HG03460 (cell line): ENCODE results near the gene DMWD.
A peak's percentile ranks its signal among the peaks of the same experiment; 100 is the strongest.
"Not testable (repeated sequence)": the region's sequence is repeated elsewhere in the genome, so short reads cannot be mapped to it uniquely, and the experiment has no call there.

Experiments used
- ATAC-seq: cut with Tn5 transposase; IDR thresholded peaks from one replicate; pipeline ENCODE4 v1.9.1; 2021; ENCODE audit not compliant: unreplicated experiment

The DMWD gene

DNA sequence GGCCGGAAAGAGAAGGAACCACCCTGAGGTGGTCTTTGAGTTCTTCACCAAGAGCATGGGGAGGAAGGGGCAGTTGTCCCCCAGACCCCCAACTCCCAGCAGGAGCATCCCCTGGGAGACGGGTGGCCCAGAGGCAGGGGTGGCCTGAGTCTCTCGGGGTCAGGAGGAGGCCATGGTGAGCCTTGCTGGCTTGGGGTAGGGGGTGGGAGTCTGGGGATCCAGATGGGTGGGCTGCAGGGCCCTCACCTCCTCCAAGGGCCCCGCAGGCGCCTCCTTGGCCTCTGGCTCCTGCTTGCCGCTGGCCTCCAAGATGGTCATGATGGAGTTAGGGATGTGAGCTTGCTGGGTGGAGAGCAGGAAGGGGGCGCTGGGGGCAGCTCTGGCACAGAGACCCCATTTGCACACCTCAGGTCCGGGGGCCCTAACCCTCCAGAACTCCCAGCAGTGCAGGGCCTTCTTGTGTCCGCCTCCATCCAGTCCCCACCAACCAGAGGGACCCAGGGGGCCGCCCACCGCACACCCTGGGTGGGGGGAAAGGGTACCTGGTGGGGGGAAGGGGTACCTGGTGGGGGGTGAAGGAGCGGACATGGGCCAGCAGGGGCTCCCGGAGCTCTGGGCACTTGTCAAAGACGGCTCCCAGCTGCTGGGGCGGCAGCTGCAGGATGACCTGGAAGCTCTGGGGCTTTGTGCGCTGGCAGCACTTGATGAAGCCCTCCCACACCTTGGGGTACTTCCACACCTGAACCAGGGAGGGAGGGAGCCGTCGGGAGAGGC, 23.8 kb upstream of the DMWD start:
- ATAC-seq, result no peak

DNA sequence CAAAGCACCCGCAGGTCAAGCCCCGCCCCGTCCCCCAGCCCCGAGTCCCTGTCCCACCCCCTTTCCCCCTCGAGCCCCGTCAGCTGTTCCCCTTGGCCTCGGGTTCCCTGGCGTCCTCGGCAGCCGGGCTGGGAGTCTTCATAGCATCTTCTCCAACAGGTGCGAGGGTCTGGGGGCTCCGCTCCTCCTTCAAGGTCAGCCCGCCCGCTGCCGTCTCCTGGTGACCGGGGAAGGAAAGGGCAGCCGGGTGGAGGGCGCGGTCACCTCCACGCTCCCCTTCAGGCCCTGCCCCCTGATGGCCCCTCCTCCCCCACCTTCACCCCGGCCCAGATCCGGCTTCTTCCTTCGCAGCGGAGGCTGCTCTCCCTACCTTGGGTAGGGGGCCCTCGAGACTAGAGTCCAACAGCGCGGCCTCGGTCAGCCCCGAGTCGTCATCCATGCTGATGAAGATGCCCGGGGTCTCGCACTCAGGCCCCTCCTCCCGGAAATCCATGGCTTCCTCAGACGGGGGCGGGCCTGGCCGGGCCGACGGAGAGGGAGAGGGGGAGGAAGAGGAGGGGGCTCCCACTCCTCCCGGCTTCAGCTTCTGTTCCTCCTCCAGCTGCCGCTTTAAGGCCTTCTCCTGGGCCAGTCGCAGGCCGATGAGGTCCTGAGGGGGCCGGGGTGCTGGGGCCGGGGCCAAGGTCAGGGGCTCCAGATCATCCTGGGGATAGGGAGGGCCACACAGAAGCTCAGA, 23.0 kb upstream of the DMWD start:
- ATAC-seq, result no peak

DNA sequence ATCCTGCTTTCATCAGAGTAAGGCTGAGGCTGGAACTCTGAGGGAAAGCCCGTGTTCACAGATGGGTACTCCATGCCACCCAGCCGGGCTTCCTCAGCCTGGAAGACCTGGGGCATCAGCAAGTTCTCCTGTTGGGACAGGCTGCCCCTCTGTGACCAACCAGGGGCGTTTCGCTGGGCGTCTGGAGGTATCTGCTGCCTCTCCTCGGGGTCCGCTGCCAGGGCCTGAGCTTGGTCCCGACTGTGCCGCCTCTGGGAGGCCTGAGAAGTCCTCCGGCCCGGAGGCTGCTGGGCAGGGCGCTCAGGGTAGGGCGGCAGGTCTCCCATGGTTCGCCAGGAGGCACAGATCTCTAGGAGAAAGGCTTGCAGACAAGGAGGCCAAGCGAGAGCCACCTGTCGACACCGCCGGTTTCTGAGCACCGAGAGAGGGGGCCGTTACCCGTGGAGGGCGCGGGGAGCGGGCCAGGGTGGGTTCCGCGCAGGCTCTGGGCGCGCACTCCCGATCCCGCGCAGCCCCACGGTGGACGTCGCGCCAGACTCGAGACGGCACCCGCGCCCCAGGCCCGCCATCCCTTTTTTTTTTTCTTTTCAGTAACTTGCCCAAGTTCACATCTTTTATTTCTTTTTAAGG, 22.3 kb upstream of the DMWD start, which contains the start of gene RSPH6A:
Gene RSPH6A, minus strand, starts transcription at position 458 of the 630 bp plus-strand sequence. Its CDS starts 132 bp downstream, at position 326.
- ATAC-seq, result no peak

DNA sequence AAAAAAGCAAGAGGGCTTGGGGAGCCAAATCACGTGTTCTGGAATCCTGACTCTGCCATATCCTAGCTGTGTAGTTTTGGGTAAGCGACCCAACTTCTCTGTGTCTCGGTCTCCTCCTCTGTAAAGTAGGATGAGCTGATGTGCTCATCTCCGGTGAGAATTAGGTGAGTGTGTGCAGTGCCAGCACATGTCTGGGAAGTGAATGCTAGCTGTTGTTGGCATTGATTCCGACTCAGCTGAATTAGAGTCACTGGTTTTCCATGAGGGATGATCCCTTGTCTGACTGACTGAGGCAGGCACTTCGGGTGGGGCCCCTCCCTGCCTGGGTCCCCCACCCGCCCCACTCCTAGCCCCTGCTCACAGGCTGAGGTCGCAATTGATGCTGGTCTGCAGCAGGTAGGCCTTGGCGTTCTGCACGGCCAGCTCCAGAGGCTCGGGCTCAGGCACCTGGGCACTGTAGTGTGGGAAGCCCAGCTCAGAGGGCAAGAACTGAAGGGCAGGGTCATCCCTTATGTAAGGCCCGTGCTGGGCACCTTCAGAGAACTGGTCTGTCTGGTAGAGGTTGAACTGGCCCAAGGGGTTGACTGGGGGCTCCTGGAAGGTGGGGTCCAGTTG, 21.6 kb upstream of the DMWD start:
- ATAC-seq, result no peak

DNA sequence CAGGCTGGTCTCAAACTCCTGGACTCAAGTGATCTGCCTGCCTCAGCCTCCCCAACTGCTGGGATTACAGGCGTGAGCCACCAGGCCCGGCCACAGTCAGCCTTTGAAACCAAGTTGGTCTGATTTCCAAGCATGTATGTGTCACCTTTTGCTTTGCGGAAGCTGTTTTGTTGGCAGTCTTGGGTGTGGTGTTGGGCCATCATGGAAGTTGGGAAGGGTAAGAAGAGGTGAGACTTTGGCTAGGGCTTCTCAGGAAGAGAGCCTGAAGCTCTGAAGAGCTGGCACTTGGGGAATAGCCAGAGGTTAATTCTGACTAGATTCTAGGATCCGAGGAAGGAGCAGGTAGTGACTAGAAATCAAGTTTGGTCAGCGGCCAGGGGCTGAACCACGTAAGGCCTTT, 19.7 kb upstream of the DMWD start:
- no peak for ATAC-seq

DNA sequence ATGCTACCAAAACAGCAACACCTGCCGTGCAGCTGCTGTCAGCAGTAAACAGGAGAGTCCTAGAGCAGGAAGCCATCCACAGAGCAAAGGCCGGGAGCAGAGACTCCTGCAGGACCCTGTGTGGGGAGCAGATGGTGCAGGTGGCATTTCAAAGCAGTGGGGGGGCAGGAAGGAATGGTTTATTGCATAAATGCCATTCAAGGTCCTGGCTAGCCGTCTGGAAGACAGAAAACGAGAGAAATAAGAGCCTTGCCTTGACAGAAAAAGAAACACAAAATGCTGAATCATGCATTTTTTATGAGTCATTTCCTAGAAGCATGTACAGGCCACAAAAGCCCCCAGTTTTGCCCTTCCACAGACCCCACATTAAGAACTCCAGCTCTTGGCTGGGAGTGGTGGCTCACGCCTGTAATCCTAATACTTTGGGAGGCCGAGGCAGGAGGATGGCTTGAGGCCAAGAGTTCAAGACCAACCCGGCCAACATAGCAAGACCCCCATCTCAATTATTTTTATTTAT, 17.1 kb upstream of the DMWD start:
- no peak for ATAC-seq

DNA sequence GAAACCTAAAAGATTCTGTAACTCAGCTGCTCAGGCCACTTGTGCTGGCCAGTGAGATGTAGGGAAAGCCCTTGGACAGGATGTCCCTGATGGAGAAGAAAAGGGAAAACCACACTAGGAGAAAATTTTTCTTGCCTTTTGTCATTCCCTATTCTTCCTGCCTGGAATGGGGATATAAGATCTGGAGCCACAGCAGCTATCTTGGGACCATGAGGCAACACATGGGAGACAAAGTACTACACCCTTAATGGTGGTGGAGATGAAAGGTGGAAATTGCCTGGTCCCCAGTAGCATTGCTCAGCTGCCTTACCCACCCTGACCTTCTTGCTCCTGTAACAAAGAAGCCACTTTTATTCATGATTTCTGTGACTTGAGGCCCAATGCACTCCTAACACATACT, 13.1 kb upstream of the DMWD start:
- ATAC-seq, result no peak

DNA sequence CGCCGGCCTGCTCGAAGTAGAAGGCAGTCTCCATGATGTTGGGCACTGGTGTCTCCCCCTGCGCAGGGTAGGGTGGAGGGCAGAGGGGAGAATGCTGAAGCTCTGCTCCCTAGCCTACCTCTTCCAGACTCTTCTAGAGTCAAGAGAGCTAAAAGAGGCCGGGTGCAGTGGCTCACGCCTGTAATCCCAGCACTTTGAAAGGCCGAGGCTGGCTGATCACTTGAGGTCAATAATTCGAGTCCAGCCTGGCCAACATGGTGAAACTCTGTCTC, 12.2 kb upstream of the DMWD start:
- no peak for ATAC-seq

DNA sequence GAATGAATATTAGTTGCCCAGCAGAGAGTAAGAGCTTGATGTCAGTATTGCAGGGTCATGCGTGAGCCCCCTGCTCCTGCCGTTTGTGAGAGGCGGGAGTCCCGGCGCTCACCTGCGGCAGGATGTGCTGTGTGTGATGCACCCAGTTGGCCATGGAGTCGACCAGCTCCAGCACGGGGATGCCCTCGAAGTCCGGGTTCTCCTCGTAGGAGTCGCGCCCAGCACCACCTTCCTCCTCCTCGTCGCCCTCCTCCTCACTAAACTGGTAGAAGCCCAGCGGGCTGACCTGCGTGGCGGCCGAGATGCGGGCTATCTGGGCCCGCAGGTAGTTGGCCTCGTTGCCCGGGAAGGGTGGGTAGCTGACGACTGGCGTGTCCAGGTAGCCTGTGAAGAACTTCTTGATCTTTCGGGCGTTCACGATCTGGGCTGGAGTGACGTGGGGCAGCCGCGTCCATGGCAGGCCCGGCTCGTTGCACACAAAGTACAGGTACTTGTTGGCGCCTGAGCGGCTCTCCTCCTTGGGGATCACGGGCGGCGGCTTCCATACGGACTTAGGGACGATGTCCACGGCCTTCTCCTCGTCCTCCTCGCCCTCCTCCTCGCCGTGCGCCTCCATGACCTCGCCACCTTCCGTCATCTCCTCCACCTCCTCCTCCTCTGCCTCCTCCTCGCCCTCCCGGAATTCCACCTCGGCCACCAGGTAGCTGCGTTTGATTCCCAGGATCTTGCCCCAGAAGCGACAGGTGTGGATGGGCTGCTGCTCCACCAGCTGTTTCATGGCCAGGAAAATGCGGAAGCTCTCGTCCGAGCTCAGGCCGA, 11.7 kb upstream of the DMWD start:
- no peak for ATAC-seq

DNA sequence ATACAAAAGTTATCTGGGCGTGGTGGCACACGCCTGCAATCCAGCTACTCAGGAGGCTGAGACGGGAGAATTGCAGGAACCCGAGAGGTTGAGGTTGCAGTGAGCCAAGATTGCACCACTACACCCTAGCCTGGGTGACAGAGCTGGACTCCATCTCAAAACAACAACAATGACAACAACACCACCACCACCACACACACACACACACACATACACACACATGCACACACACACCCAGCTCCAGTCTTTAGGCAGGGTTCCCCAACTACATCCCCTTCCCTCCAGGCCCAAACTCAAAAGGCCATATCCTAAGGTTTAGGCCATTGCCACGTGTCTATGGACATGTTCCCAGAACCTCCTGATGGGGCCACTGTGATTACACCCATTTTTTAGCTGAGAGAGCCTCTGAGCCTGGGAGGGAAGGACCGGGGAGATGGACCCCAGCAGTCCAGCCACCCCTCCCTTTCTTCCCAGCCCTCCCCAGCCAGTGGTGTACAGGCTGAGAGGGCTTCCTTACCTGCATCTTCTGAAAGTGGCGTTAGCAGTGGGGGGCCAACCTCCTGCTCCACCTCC, 9.0 kb upstream of the DMWD start:
- no peak for ATAC-seq

DNA sequence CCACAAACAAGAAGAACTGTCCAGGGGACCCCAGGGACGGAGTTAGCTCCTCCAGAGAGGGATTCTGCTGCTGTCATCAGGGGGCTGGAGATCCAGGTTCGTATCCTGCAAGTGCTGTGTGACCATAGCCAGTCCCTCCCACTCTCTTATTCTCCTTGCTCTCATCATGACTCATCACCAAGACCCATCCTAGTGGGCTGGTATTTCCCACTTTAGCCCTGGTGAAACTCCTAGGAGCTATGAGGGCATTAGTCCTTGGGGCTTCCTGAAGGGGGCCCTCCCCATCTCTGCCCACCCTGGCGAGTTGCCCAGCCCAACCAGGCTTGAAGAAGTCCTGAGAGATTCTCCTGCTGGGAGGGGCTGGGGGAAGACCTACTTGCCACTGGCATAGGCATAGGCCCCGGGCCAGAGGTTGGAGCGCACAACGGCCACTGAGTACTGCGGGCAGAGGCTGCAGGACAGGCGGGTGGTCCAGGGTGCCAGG, 7.5 kb upstream of the DMWD start:
- ATAC-seq, result no peak

DNA sequence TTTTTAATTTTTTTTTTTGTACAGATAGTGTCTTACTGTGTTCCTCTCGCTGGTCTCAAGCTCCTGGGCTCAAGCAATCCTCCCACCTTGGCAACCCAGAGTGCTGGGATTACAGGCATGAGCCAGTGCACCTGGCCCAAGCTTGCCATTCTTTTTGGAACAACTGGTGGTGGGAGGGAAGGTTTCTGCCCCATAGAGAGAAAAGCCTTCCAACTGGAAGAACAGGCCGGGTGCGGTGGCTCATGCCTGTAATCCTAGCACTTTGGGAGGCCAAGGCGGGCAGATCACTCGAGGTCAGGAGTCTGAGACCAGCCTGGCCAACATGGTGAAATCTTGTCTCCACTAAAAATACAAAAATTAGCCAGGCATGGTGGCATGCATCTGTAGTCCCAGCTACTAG, 6.9 kb upstream of the DMWD start:
- not testable (repeated sequence) for ATAC-seq

DNA sequence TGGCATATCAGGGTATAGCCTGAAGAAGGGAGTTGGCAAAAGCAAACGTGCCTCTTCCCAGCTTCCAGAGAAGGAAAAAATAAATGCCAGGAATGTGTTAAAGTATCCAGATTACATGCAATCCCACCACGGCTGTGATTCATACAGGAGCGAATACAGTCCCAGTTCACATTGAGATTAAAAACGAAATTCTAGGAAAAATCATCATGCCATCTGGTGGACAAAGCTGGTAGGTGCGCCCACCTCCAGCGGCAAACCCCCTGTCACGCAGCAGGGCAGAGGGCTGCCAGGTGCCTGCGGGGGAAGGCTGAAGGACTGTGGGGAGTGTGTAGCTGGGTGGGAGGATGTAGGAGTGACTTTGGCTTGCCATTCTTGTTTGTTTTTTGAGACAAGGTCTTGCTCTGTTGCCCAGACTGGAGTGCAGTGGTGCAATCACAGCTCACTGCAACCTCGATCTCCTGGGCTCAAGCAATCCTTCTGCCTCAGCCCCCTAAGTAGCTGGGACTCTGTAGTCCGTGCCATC, 6.4 kb upstream of the DMWD start:
- no peak for ATAC-seq

DNA sequence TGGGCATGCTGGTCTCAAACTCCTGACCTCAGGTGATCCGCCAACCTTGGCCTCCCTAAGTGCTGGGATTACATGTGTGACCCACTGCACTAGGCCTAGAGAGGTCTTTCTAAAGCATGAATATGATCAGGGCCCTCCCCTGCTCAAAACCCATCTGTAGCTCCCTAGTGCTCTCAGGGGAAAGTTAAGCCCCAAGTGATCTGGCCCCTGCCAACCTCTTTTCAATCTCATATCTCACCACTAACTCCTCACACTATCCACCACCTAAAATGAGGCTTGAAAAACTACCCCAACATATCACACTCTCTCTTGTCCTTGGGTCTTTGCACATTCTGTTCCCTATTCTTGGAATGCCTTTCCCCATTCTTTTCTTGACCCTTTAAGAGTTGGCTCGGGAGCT, 2.0 kb upstream of the DMWD start:
- no peak for ATAC-seq

DNA sequence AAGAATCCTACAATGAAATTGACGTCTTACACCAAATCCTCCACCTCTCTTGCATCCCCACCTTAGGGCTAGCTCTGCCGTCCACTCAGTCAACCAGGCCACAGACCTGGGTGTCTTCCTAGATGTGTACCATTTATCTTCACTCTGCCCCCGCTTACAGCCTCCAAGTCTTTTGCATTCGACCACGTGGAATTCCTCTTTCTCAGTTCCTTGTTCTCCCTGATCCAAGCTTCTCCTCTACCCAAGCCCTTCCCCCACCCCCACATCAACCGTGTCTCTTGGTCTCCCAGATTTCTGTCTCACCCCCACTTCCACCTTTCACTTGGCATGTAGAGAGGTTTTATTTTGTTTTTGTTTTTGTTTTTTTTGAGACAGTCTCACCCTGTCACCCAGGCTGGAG, 1.2 kb upstream of the DMWD start:
- no peak for ATAC-seq

DNA sequence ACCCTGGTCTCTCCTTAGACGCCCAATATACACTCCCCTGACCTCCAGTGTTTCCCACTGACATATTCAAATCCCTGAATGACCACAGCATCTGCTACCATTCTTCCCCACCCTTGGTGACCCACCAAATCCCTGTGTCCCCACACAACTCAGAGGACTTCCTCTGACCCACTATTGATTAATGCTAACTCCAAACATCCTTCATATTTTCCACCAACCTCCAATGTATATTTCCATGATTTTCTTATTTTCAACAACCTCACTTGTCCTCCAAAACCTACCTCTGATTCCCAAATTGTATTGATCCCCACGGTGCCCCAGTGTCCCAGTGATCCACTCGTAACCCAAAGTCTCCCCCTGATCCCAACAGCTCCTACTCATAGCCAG, 526 bp upstream of the DMWD start:
- ATAC-seq, result no peak

DNA sequence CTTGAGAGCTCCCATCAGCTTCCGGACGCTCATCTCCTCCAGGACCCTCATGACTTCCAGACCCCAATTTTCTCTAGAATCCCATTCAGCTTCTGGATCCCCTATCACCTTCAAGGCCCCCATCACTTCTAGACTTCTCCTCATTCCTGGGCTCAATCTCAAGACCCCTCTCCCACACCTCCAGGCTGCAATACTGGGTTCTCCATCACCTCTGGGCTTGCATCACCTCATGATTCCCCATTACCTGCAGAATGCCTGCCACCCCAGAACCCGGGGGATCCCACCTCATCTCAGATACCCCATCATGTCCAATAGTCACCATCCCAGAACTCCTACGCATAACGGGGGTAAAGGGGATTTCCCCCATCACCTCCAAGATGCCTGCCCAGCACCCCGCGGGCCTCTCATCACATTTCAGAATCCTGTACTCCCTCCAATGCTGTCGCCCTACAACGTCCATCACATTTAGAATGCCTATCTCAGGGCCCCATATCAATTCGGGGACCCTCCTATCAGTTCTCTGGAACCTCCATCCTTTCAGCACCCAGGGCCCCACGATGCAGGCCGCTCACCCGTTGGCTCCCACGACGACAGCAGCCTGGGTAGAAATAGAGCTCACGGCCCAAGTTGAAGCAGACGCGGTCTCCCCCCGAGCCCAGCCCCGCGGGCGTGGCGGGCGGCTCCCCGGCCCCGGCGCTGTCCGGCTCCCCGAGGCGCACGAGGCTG, 738 bp downstream of the DMWD start:
- peak; percentile 26 for ATAC-seq

DNA sequence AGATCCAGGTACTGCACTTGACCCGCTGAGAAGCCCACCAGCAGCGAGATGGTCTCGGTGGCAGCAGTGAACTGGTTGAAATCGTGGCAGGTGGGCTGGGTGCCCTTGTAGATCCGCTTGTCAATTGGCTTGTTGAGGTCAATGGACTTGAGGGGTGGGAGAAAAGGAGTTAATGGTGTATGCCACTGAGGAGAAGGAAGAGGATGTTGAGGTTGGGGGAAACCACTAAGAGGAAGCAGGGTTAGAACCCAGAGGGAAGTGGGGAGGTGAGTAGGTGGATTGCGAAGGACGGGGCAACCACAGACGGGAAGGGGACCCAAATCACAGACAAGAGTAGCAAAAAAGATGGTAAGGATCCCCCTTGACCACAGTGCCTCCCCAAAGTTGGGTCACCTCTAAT, 1.7 kb downstream of the DMWD start:
- no peak for ATAC-seq

DNA sequence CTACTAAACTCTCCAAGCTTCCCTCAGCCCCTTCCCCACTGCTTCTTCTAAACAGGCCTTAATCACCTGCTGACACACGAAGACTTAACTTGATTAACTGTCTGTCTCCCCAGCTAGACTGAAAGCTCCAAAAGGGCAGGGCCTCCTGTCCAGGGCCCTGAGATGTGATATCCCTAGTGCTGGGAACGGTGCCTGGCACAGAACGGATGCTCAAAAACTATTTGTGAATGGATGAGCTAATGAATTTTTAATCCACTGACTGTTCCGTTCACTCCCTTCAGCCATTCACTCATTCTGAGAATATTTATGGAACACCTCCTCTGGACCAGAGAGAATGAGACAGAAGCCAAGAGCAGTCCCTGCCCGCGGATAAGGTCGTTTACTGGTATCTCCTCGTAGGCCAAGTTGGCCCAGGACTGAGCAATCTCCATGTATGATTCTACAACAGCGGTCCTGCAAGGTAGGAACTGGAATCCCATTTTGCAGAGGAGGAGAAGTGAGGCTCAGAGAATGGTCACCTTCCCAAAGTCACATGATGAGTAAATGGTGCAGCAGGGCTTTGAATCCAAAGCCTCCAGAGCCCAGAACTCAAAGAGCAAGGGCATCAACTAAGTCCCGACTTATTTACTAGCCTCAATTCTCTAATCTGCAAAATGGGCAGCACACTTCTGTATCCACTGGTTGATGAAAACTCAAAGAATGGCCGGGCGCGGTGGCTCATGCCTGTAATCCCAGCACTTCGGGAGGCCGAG, 3.4 kb downstream of the DMWD start:
- ATAC-seq, result no peak
